Endothelial cell of coronary artery (primary cell): ENCODE measurements around the gene LIN7C. TPM values are rescaled to one million over a fixed set of nuclear protein-coding genes. Genes with fewer than 3 reads are reported as not detected.

Experiments
- total RNA-seq: library from RNA; depleted of rRNA; stranded (reverse); fragments of >200 nt; gene quantifications from 2 replicates; pipeline ENCODE4 v1.2.3, GENCODE V29; 2014

Gene LIN7C, protein sequence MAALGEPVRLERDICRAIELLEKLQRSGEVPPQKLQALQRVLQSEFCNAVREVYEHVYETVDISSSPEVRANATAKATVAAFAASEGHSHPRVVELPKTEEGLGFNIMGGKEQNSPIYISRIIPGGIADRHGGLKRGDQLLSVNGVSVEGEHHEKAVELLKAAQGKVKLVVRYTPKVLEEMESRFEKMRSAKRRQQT
- total RNA-seq: 41.5 and 46.0 TPM in 2 replicates

GRCh38 chr11:27506200-27507182 lies at the start of gene LIN7C:
TSS of gene LIN7C (minus strand) at chr11:27506769. CDS start at chr11:27506752, 17 bp downstream.

DNA sequence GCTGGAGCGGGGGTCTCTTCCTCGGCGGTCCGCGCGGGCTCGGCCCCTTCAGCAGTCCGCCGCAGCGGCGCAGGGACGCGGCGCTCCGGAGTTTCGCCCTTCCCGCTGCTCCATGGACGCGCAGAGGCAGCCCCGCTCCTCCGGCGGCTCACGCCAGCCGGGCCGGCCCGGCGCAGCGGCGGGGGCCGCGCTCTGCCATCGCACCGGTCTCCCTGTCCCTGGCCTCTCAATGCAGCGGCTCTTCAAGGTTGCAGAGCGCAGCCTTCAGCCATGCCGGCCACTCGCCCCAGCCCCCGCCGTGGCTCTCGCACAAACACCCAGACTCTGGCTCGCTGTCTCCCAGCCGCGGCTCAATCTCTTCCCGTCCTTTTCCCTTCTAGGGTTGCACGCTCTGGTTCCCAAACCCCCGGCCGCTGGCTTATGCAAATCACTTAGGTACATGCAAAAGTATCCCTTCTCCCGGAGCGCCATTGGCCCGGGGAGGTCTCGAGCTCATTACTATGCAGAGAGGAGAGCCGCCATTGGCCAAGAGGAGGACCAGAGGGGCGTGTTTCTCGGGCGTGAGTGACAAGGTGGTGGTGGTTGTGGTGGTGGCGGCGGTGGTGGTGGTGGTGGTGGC lies 34.1 kb downstream of the LIN7C start, which contains the start of gene LGR4:
LGR4 (minus strand) TSS at position 393 of the 619 bp plus-strand sequence. CDS start 488 bp downstream, outside the sequence.

Other genes with a start within 250 kb of the LIN7C start
- gene CCDC34, start 143.6 kb downstream of the LIN7C start, total RNA-seq: 3.9 and 4.1 TPM in 2 replicates
- gene LGR4, start 34.0 kb downstream of the LIN7C start, total RNA-seq: 8.7 and 11.8 TPM in 2 replicates
- 2.7 and 16.0 TPM in 2 replicates for gene BDNF, start 193.7 kb upstream of the LIN7C start, total RNA-seq